ENCODE measurements around the gene CFAP45. TPM values are rescaled to one million over a fixed set of nuclear protein-coding genes. Genes with fewer than 3 reads are reported as not detected.

Gene CFAP45
- total and polyA plus RNA-seq, 2 experiments from 2014 or later = 0.36 TPM; not detected in 1

GRCh38 chr1:159927849-159928431 lies 28.0 kb upstream of the CFAP45 start:
- no peak for TF ChIP-seq REST (IDR thresholded peaks at IDR 0.05; ENCODE audit: unreplicated experiment)
- TF ChIP-seq, protein P1, sequence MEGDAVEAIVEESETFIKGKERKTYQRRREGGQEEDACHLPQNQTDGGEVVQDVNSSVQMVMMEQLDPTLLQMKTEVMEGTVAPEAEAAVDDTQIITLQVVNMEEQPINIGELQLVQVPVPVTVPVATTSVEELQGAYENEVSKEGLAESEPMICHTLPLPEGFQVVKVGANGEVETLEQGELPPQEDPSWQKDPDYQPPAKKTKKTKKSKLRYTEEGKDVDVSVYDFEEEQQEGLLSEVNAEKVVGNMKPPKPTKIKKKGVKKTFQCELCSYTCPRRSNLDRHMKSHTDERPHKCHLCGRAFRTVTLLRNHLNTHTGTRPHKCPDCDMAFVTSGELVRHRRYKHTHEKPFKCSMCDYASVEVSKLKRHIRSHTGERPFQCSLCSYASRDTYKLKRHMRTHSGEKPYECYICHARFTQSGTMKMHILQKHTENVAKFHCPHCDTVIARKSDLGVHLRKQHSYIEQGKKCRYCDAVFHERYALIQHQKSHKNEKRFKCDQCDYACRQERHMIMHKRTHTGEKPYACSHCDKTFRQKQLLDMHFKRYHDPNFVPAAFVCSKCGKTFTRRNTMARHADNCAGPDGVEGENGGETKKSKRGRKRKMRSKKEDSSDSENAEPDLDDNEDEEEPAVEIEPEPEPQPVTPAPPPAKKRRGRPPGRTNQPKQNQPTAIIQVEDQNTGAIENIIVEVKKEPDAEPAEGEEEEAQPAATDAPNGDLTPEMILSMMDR (conservative IDR thresholded peaks at IDR 0.05; ENCODE audit: low read depth in 2 of 2) = no peak
- TF ChIP-seq, protein P2, sequence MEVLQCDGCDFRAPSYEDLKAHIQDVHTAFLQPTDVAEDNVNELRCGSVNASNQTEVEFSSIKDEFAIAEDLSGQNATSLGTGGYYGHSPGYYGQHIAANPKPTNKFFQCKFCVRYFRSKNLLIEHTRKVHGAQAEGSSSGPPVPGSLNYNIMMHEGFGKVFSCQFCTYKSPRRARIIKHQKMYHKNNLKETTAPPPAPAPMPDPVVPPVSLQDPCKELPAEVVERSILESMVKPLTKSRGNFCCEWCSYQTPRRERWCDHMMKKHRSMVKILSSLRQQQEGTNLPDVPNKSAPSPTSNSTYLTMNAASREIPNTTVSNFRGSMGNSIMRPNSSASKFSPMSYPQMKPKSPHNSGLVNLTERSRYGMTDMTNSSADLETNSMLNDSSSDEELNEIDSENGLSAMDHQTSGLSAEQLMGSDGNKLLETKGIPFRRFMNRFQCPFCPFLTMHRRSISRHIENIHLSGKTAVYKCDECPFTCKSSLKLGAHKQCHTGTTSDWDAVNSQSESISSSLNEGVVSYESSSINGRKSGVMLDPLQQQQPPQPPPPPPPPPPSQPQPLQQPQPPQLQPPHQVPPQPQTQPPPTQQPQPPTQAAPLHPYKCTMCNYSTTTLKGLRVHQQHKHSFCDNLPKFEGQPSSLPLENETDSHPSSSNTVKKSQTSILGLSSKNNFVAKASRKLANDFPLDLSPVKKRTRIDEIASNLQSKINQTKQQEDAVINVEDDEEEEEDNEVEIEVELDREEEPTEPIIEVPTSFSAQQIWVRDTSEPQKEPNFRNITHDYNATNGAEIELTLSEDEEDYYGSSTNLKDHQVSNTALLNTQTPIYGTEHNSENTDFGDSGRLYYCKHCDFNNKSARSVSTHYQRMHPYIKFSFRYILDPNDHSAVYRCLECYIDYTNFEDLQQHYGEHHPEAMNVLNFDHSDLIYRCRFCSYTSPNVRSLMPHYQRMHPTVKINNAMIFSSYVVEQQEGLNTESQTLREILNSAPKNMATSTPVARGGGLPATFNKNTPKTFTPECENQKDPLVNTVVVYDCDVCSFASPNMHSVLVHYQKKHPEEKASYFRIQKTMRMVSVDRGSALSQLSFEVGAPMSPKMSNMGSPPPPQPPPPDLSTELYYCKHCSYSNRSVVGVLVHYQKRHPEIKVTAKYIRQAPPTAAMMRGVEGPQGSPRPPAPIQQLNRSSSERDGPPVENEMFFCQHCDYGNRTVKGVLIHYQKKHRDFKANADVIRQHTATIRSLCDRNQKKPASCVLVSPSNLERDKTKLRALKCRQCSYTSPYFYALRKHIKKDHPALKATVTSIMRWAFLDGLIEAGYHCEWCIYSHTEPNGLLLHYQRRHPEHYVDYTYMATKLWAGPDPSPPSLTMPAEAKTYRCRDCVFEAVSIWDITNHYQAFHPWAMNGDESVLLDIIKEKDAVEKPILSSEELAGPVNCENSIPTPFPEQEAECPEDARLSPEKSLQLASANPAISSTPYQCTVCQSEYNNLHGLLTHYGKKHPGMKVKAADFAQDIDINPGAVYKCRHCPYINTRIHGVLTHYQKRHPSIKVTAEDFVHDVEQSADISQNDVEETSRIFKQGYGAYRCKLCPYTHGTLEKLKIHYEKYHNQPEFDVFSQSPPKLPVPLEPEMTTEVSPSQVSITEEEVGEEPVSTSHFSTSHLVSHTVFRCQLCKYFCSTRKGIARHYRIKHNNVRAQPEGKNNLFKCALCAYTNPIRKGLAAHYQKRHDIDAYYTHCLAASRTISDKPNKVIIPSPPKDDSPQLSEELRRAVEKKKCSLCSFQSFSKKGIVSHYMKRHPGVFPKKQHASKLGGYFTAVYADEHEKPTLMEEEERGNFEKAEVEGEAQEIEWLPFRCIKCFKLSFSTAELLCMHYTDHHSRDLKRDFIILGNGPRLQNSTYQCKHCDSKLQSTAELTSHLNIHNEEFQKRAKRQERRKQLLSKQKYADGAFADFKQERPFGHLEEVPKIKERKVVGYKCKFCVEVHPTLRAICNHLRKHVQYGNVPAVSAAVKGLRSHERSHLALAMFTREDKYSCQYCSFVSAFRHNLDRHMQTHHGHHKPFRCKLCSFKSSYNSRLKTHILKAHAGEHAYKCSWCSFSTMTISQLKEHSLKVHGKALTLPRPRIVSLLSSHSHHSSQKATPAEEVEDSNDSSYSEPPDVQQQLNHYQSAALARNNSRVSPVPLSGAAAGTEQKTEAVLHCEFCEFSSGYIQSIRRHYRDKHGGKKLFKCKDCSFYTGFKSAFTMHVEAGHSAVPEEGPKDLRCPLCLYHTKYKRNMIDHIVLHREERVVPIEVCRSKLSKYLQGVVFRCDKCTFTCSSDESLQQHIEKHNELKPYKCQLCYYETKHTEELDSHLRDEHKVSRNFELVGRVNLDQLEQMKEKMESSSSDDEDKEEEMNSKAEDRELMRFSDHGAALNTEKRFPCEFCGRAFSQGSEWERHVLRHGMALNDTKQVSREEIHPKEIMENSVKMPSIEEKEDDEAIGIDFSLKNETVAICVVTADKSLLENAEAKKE (CRISPR knock-in tag; IDR thresholded peaks at IDR 0.05) = no peak
- no peak for TF ChIP-seq NANOG (IDR thresholded peaks at IDR 0.05; ENCODE audit: borderline replicate concordance)
- TF ChIP-seq ZNF114 (CRISPR knock-in tag; IDR thresholded peaks at IDR 0.05) = no peak
- TF ChIP-seq ZNF331 (CRISPR knock-in tag; IDR thresholded peaks at IDR 0.05; ENCODE audit: low read depth) = no peak
- no peak for TF ChIP-seq CREB1 (CRISPR knock-in tag; IDR thresholded peaks at IDR 0.05; ENCODE audit: low read depth)
- TF ChIP-seq JUNB (IDR thresholded peaks at IDR 0.05; ENCODE audit: unreplicated experiment) = no peak
- no peak for TF ChIP-seq POLR2AphosphoS5 (IDR thresholded peaks at IDR 0.05; ENCODE audit: low read depth)
- no peak for TF ChIP-seq EZH2 (IDR thresholded peaks at IDR 0.05; ENCODE audit: low read depth, unreplicated experiment)
- TF ChIP-seq STAT1 (IDR thresholded peaks at IDR 0.05; ENCODE audit: unreplicated experiment) = no peak
- TF ChIP-seq, protein P3, sequence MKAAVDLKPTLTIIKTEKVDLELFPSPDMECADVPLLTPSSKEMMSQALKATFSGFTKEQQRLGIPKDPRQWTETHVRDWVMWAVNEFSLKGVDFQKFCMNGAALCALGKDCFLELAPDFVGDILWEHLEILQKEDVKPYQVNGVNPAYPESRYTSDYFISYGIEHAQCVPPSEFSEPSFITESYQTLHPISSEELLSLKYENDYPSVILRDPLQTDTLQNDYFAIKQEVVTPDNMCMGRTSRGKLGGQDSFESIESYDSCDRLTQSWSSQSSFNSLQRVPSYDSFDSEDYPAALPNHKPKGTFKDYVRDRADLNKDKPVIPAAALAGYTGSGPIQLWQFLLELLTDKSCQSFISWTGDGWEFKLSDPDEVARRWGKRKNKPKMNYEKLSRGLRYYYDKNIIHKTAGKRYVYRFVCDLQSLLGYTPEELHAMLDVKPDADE (IDR thresholded peaks at IDR 0.05) = no peak
- no peak for TF ChIP-seq EZH2phosphoT487 (IDR thresholded peaks at IDR 0.05; ENCODE audit: unreplicated experiment)
- H3K4me1 Mint-ChIP-seq = peaks cover 27% of the 10 kb centered on the region
- no peaks in the 10 kb centered on the region; the same call in 1 of the 2 replicates for H3F3A ChIP-seq (replicated peaks; ENCODE audit: low read depth)
- H3K9me3 Mint-ChIP-seq = no peaks in the 10 kb centered on the region; the same call in 1 of the 3 replicates
- H3K79me2 ChIP-seq (replicated peaks; ENCODE audit: insufficient read depth) = no peaks in the 10 kb centered on the region
- H3K27me3 ChIP-seq (ENCODE audit: insufficient read depth) = peaks cover 20% of the 10 kb centered on the region
- H3K27ac Mint-ChIP-seq = no peak overlapping the region
- no peak overlapping the region for H2AFZ ChIP-seq
- H3K36me3 Mint-ChIP-seq (ENCODE audit: low read depth) = peaks cover 34% of the 10 kb centered on the region
- peaks cover 20% of the 10 kb centered on the region for H3K27me3 Mint-ChIP-seq (ENCODE audit: insufficient read depth, low read depth, poor library complexity)
- DNase-seq (ENCODE audit: low spot score) (no peak), ATAC-seq (no peak)
- H3K4me1 ChIP-seq (ENCODE audit: insufficient read depth) = peaks cover 12% of the 10 kb centered on the region
- no peak overlapping the region for H3K4me3 Mint-ChIP-seq
- no peak overlapping the region for H3K4me3 ChIP-seq
- no peaks in the 10 kb centered on the region for H3K36me3 ChIP-seq (ENCODE audit: insufficient read depth)
- H3K9me2 ChIP-seq (ENCODE audit: insufficient read depth) = no peaks in the 10 kb centered on the region
- no peak overlapping the region for H3K4me2 ChIP-seq
- H4K20me1 ChIP-seq (replicated peaks; ENCODE audit: insufficient read depth) = no peaks in the 10 kb centered on the region; the same call in 1 of the 2 replicates
- H3K27ac ChIP-seq (ENCODE audit: low read depth) = no peak overlapping the region

Data from GM23338 (cell line).